Esophagus squamous epithelium (tissue), 4 donors: ENCODE measurements around the gene GRIK3.

Experiments
- CTCF ChIP-seq, 6 experiments: fragments of 450-650 bp in 4 of 6; fragments of 200-600 bp in 2 of 6; sonication (generic) in 2 of 6; IDR thresholded peaks; one replicate each; pipeline ENCODE4 v1.5.1; 2016 to 2019; ENCODE audit warnings: antibody characterized with exemption in 6 of 6, mild to moderate bottlenecking in 4 of 6, moderate library complexity in 4 of 6
- POLR2A ChIP-seq, 4 donors: fragments of 450-650 bp; IDR thresholded peaks; one replicate each; pipeline ENCODE4 v1.6.1; 2017; ENCODE audit warnings: antibody characterized with exemption in 4 of 4, mild to moderate bottlenecking in 4 of 4, moderate library complexity in 3 of 4

DNA sequence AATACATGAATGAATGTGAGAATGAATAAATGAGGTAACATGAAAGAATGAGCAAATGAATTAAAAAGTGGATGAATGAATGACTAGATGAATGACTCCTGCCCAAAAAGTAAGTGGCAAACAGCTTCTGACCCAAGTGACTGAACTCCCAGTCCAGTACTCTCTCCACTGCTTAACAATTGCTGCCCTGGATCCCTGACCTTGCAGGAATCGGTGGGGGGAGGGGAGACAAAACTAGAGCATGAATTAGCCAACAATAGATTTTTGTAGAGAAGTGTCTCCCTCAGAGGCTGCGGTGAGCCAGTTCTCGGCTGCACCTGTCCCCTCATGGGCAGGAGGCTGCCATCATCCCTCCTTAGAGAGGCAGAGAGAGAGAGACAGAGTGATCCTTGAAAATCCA, 5.9 kb upstream of the GRIK3 start:
- no peak for TF ChIP-seq CTCF (IDR thresholded peaks at IDR 0.05)
- no peak for TF ChIP-seq POLR2A (IDR thresholded peaks at IDR 0.05)
